Lung (tissue), 12 donors: ENCODE data around the gene TLX2. TPM values are rescaled to one million over a fixed set of nuclear protein-coding genes. Genes with fewer than 3 reads are reported as not detected.

Experiments used
- ATAC-seq: fragments of 200-7000 bp; cut with Tn5 transposase; one replicate; pipeline ENCODE4 v1.9.1; 2020; ENCODE audit warnings: moderate number of reproducible peaks; ENCODE audit not compliant: insufficient read depth, low FRiP score
- DNase-seq, 3 donors: peaks; one replicate each; pipeline ENCODE4 v3.0.0-alpha.2; 2013 to 2017
- H3K27ac ChIP-seq, 2 donors: one replicate each; pipeline ENCODE4 v1.5.1; 2013; ENCODE audit warnings: mild to moderate bottlenecking in 2 of 2, moderate library complexity in 2 of 2, control low read depth in 1 of 2, inconsistent platforms in 1 of 2, low read depth in 1 of 2, low read length in 1 of 2
- H3K27me3 ChIP-seq, 3 donors: one replicate each; pipeline ENCODE4 v1.5.1; 2013; ENCODE audit warnings: low read length in 2 of 3; ENCODE audit not compliant: control insufficient read depth in 3 of 3, insufficient read depth in 3 of 3
- H3K36me3 ChIP-seq, 4 donors: one replicate each; pipeline ENCODE4 v1.5.1; 2013; ENCODE audit warnings: low read length in 4 of 4, mild to moderate bottlenecking in 1 of 4, moderate library complexity in 1 of 4; ENCODE audit not compliant: control insufficient read depth in 4 of 4, insufficient read depth in 4 of 4
- H3K4me1 ChIP-seq, 5 donors: one replicate each; pipeline ENCODE4 v1.5.1; 2013; ENCODE audit warnings: low read length in 5 of 5, mild to moderate bottlenecking in 2 of 5, moderate library complexity in 1 of 5; ENCODE audit not compliant: control insufficient read depth in 5 of 5, insufficient read depth in 5 of 5
- H3K4me3 ChIP-seq: one replicate; pipeline ENCODE4 v1.5.1; 2013; ENCODE audit warnings: mild to moderate bottlenecking, control low read depth, moderate library complexity
- H3K9ac ChIP-seq, 2 donors: one replicate each; pipeline ENCODE4 v1.5.1; 2013; ENCODE audit warnings: low read length in 2 of 2, control low read depth in 1 of 2; ENCODE audit not compliant: insufficient read depth in 1 of 2
- H3K9me3 ChIP-seq, 4 donors: one replicate each; pipeline ENCODE4 v1.5.1; 2013; ENCODE audit warnings: low read length in 3 of 4, mild to moderate bottlenecking in 1 of 4, moderate library complexity in 1 of 4; ENCODE audit not compliant: control insufficient read depth in 4 of 4, insufficient read depth in 3 of 4
- WGBS, 2 donors: extraction: QIAGEN DNeasy Blood & Tissue Kit; methylation state at CpG; one replicate each; pipeline ENCODE4 v1.1.7; 2013; 5-methylcytosine and 5-hydroxymethylcytosine counted together
- polyA plus RNA-seq, 2 donors: library from polyadenylated mRNA; stranded (reverse); fragments of 200-250 nt; gene quantifications; one replicate each; pipeline ENCODE4 v1.2.1, GENCODE V29; 2013
- total RNA-seq, 2 donors: library from RNA; depleted of rRNA in 1 of 2; stranded (reverse); fragments of >200 nt in 1 of 2; gene quantifications; one replicate each; pipeline ENCODE4 v1.2.1, GENCODE V29; 2014 to 2021
- TF ChIP-seq, protein P1 (sequence below): IDR thresholded peaks from 2 replicates; pipeline ENCODE4 v1.5.1; 2012; ENCODE audit warnings: mild to moderate bottlenecking; ENCODE audit errors: control extremely low read depth, extremely low read depth
- donor health status: control.
- donor health status: control.
- donor health status: Bipolar disorder and iron deficiency.
- donor health status: healthy.
- donor health status: DM: yes; HTN: yes; CAD: no.

Gene TLX2
- total and polyA plus RNA-seq, 4 donors: 0.03 TPM; not detected in 3

DNA sequence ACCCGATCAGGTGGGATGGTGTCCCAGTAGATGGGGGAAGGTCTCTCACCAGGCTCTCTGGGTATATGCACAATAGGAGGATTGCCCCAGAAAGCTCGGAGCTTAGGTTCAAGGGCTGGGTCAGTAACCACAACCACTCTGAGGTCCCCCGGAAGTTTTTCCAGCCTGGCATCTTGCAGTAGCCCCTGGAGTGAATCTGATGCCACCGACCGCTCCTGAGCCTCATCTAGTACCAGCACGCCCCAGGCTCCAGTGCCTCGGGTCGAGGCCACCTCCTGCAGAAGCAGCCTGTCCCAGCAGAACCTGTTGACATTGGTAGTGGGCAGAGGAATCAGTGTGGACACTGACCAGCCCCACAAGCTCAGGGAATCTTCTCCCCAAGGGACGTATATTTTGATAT is 9.8 kb downstream of the TLX2 start:
- Histone ChIP-seq H3K4me1 (peaks cover 6 to 11% (median 7%) of the 10 kb centered on the region in 5 donors), H3K36me3 (peaks cover 9 to 23% (median 21%) of the 10 kb centered on the region in 4 donors), H3K9me3 (no peaks in the 10 kb centered on the region), H3K4me3 (no peak overlapping the region), H3K27me3 (peaks cover 0 to 21% (median 14%) of the 10 kb centered on the region in 3 donors), H3K9ac (no peak overlapping the region), H3K27ac (no peak overlapping the region)
- no peak for DNase-seq
- TF ChIP-seq, protein P1, sequence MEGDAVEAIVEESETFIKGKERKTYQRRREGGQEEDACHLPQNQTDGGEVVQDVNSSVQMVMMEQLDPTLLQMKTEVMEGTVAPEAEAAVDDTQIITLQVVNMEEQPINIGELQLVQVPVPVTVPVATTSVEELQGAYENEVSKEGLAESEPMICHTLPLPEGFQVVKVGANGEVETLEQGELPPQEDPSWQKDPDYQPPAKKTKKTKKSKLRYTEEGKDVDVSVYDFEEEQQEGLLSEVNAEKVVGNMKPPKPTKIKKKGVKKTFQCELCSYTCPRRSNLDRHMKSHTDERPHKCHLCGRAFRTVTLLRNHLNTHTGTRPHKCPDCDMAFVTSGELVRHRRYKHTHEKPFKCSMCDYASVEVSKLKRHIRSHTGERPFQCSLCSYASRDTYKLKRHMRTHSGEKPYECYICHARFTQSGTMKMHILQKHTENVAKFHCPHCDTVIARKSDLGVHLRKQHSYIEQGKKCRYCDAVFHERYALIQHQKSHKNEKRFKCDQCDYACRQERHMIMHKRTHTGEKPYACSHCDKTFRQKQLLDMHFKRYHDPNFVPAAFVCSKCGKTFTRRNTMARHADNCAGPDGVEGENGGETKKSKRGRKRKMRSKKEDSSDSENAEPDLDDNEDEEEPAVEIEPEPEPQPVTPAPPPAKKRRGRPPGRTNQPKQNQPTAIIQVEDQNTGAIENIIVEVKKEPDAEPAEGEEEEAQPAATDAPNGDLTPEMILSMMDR: no peak
- 86 to 96% methylated on average over 9 of the region's 9 CpGs for WGBS, 2 donors
- no peak for ATAC-seq

DNA sequence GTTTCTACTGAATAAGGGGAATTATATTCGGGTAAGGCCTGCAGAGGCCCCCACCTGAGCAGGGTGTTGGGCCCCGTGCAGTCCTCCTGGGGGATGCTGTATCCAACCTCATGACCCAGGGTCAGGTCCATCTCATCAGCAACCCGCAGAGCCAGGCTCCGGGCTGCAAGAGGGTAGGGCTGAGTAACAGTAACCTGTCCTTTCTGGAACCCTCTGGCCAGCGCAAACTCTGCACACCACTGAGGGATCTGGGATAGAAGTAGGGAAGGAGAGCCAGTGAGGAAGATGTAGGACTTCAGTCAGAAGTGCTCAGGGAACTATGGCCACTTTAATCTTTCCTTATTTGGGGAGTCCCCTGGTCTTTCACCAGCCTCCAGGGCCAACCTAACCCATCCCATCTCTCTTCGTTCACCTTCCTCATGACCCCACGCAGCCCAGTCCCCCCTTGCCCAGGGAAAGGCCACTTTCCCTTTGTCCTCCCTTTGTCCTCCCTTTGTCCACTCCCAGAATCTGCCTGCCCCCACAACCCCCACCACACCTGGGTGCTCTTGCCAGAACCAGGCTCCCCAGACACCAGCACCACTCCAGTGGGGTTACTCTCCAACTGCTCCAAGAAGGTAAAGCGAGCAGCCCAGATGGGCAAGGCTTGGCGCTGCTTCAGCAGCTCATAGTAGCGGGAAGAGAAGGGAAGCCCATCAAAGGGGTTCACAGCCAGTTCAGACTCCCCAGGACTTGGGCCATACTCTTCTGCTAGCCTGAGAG is 10.9 kb downstream of the TLX2 start:
- Histone ChIP-seq H3K27me3 (peaks cover 0 to 11% (median 3%) of the 10 kb centered on the region in 3 donors), H3K9me3 (no peaks in the 10 kb centered on the region), H3K27ac (no peak overlapping the region), H3K36me3 (peaks cover 9 to 23% (median 21%) of the 10 kb centered on the region in 4 donors), H3K9ac (no peak overlapping the region), H3K4me1 (peaks cover 6 to 11% (median 7%) of the 10 kb centered on the region in 5 donors), H3K4me3 (no peak overlapping the region)
- no peak for DNase-seq
- TF ChIP-seq, protein P1: no peak
- ATAC-seq: no peak
- 94 to 97% methylated on average over 10 of the region's 10 CpGs for WGBS, 2 donors

DNA sequence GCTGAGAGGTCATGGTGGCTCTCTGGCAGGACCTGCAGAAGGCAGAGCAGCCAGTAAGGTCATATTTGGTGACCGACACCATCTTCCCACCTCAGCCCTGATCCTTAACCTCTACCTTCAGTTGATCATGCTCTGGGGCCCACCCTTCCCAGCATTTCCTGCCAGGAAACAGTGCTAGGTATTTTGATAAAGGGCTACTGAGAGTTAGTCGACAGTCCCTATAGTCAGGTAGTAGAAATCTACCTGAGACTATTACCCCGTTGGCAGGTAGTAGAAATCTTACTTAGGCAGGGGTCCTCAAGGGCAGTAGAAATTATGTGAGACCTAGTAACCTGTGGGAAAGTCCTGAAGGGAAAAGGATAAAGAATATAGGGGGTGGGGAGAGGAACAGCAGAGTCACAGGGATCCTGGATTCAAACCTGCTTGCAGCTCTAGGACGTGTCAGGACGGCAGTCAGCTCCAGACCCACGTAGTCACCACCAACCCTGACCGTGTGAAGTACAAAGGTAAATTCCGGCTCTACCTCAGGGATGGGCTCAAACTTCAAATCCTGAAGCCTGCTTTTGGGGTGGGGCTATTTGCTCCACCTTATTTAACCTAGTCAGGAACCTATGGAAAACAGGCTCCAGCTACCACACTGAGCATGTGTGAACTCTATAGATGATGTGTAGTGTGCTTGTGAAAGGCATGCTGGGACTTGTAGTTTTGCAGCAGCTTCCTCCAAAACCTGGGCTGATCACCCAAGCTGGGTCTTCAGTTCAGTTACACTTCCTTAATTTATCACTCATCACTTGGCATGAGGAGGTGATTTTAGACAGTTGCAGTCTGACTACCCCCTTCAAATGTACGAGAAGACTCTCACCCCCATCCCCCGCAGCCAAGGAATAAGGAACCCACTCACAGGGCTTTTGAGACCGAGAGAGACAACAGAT is 11.7 kb downstream of the TLX2 start, which contains the start of gene DQX1:
Gene DQX1 (minus strand): TSS at position 515 of the 932 bp plus-strand sequence. CDS start 502 bp downstream, at position 13.
- ATAC-seq (no peak), DNase-seq (peak in 1 of 3 donors; percentile 35)
- H3K4me1 ChIP-seq: peaks cover 8 to 17% (median 10%) of the 10 kb centered on the region in 5 donors
- H3K27ac ChIP-seq: no peak within 1 kb of the TSS
- peaks cover 0 to 4% (median 0%) of the 10 kb centered on the region in 3 donors for H3K27me3 ChIP-seq
- peaks cover 9 to 23% (median 21%) of the 10 kb centered on the region in 4 donors for H3K36me3 ChIP-seq
- no peaks in the 10 kb centered on the region for H3K9me3 ChIP-seq
- TF ChIP-seq, protein P1: no peak
- H3K9ac ChIP-seq: no peak within 1 kb of the TSS
- WGBS, 2 donors: 80 to 87% methylated on average over 11 of the region's 11 CpGs
- no peak within 1 kb of the TSS for H3K4me3 ChIP-seq
